GM12872 (cell line): ENCODE results near the gene UBL5.

Source experiments
- CTCF ChIP-seq: IDR thresholded peaks from 3 replicates; pipeline ENCODE4 v1.5.1; 2011; ENCODE audit warnings: low read depth, mild to moderate bottlenecking, low read length, moderate library complexity; ENCODE audit not compliant: insufficient read depth

The UBL5 gene

GRCh38 chr19:9863759-9864158, 36.0 kb downstream of the UBL5 start:
- no peak for TF ChIP-seq CTCF

- TF ChIP-seq CTCF: no peak
Observed at GRCh38 chr19:9865732-9866501, 38.2 kb downstream of the UBL5 start.

- TF ChIP-seq CTCF: no peak
Observed at GRCh38 chr19:9868983-9869617, 41.4 kb downstream of the UBL5 start.

- no peak for TF ChIP-seq CTCF
Observed at GRCh38 chr19:9871626-9872338, 44.1 kb downstream of the UBL5 start.

GRCh38 chr19:9872618-9873242, 45.0 kb downstream of the UBL5 start:
- TF ChIP-seq CTCF: no peak

GRCh38 chr19:9875031-9875627, 47.4 kb downstream of the UBL5 start:
- no peak for TF ChIP-seq CTCF

GRCh38 chr19:9875796-9876195, 48.1 kb downstream of the UBL5 start:
- TF ChIP-seq CTCF: no peak
